HepG2 (cell line): ENCODE results near the gene GGA1. TPM values are rescaled to one million over a fixed set of nuclear protein-coding genes. Genes with fewer than 3 reads are reported as not detected.
A peak's percentile ranks its signal among the peaks of the same experiment; 100 is the strongest.

Source experiments
- ATAC-seq: fragments of 200-7000 bp; cut with Tn5 transposase; 3 replicates; pipeline ENCODE4 v1.9.1; 2020; ENCODE audit warnings: mild to moderate bottlenecking, moderate library complexity
- BruUV-seq: library from RNA; stranded (reverse); fragments of 400-500 nt; replicated peaks from 2 replicates; lab custom pipeline; 2021; lab: Mats Ljungman, UMichigan
- CTCF ChIA-PET: fragments of 300-600 bp; formaldehyde crosslinking; extraction: SDS; loops from one replicate; lab custom pipeline; 2021; ENCODE audit warnings: low total read pairs, inconsistent platforms, low intra/inter-chr PET ratio; lab: Yijun Ruan, JAX
- POLR2A ChIA-PET: fragments of 350-600 bp; sonication (Branson Sonifier 250); formaldehyde crosslinking; loops from one replicate; lab custom pipeline; 2020; ENCODE audit warnings: antibody characterized with exemption, inconsistent platforms; lab: Yijun Ruan, JAX
- DNase-seq: peaks from one replicate; pipeline ENCODE4 v3.0.0-alpha.2; 2015; ENCODE audit warnings: low spot score
- FAIRE-seq: peaks from 3 replicates; lab custom pipeline; 2011; peaks lifted over from hg19 to GRCh38; lab: Jason Lieb, UNC
- H2AFZ ChIP-seq: one replicate; pipeline ENCODE4 v1.6.1; 2011; ENCODE audit warnings: low read length, inconsistent platforms
- H3K27ac ChIP-seq: fragments of 300-600 bp; 3 replicates; pipeline ENCODE4 v1.8.0; 2011; ENCODE audit warnings: mixed run types, mild to moderate bottlenecking, mixed read lengths, low read length, inconsistent platforms; ENCODE audit not compliant: insufficient read depth; ENCODE audit errors: extremely low read length
- H3K27me3 ChIP-seq, 2 experiments: fragments of 200-600 bp in 1 of 2; 2 replicates in 1 of 2; 3 replicates in 1 of 2; pipeline versions ENCODE4 v1.6.0 to v1.8.0; 2011; ENCODE audit warnings: low read length in 2 of 2, mild to moderate bottlenecking in 2 of 2, moderate library complexity in 2 of 2, inconsistent platforms in 1 of 2; ENCODE audit not compliant: insufficient read depth in 2 of 2, control insufficient read depth in 1 of 2
- H3K36me3 ChIP-seq, 2 experiments: fragments of 200-600 bp in 1 of 2; replicated peaks in 1 of 2; 2 replicates in 1 of 2; 3 replicates in 1 of 2; pipeline versions ENCODE4 v1.5.1 to v1.8.0; 2011; ENCODE audit warnings: low read length in 2 of 2, inconsistent platforms in 1 of 2; ENCODE audit not compliant: insufficient read depth in 2 of 2, control insufficient read depth in 1 of 2
- H3K4me1 ChIP-seq: 2 replicates; pipeline ENCODE4 v1.5.1; 2012; ENCODE audit warnings: low read length, inconsistent platforms; ENCODE audit not compliant: insufficient read depth
- H3K4me2 ChIP-seq: 2 replicates; pipeline ENCODE4 v1.6.0; 2011; ENCODE audit warnings: low read depth, low read length, inconsistent platforms
- H3K4me3 ChIP-seq, 3 experiments: fragments of 200-600 bp in 1 of 3; sonication (generic), shearing (Covaris generic) in 1 of 3; replicated peaks in 1 of 3; 2 replicates each; pipeline ENCODE4 v1.5.1; 2011 to 2016; ENCODE audit warnings: low read length in 3 of 3, inconsistent platforms in 2 of 3, low read depth in 2 of 3, mild to moderate bottlenecking in 2 of 3, control low read depth in 1 of 3, mixed read lengths in 1 of 3; ENCODE audit not compliant: insufficient read depth in 1 of 3
- H3K79me2 ChIP-seq: one replicate; pipeline ENCODE4 v1.6.1; 2011; ENCODE audit warnings: low read length, inconsistent platforms; ENCODE audit not compliant: insufficient read depth
- H3K9ac ChIP-seq: 2 replicates; pipeline ENCODE4 v1.6.0; 2011; ENCODE audit warnings: mild to moderate bottlenecking, low read depth, low read length, inconsistent platforms; ENCODE audit not compliant: insufficient read depth
- H3K9me3 ChIP-seq: 2 replicates; pipeline ENCODE4 v1.5.1; 2012; ENCODE audit warnings: mild to moderate bottlenecking, low read length
- H4K20me1 ChIP-seq: 2 replicates; pipeline ENCODE4 v1.6.0; 2011; ENCODE audit warnings: inconsistent platforms, mild to moderate bottlenecking, low read length, moderate library complexity; ENCODE audit not compliant: insufficient read depth
- ARID4A ChIP-seq: sonication (generic); formaldehyde crosslinking; IDR thresholded peaks from 2 replicates; pipeline ENCODE4 v1.5.0; 2020; ENCODE audit warnings: mild to moderate bottlenecking, missing genetic modification reagents, borderline replicate concordance
- ARID5B ChIP-seq: IDR thresholded peaks from 2 replicates; pipeline ENCODE4 v1.4.0; 2020; ENCODE audit warnings: mild to moderate bottlenecking, missing genetic modification reagents
- ARNT2 ChIP-seq: sonication (generic); formaldehyde crosslinking; IDR thresholded peaks from 2 replicates; pipeline ENCODE4 v1.8.0; 2022; ENCODE audit warnings: mild to moderate bottlenecking, low read depth, missing genetic modification reagents, moderate library complexity
- FOXJ3 ChIP-seq: sonication (generic); formaldehyde crosslinking; IDR thresholded peaks from 2 replicates; pipeline ENCODE4 v1.4.0; 2020; ENCODE audit warnings: missing genetic modification reagents, mild to moderate bottlenecking, borderline replicate concordance
- GABPB1 ChIP-seq: IDR thresholded peaks from 2 replicates; pipeline ENCODE4 v1.6.1; 2016; ENCODE audit warnings: mild to moderate bottlenecking, missing genetic modification reagents, moderate library complexity, missing compliant biosample characterization
- HHEX ChIP-seq: IDR thresholded peaks from 2 replicates; pipeline ENCODE4 v1.6.1; 2016; ENCODE audit warnings: control low read depth
- HNF4A ChIP-seq: sonication (generic); formaldehyde crosslinking; IDR thresholded peaks from 2 replicates; pipeline ENCODE4 v1.4.0; 2020; ENCODE audit warnings: missing genetic modification reagents
- HOXA3 ChIP-seq: sonication (generic); formaldehyde crosslinking; IDR thresholded peaks from 2 replicates; pipeline ENCODE4 v1.5.0; 2020; ENCODE audit warnings: missing genetic modification reagents
- NR2F1 ChIP-seq, 2 experiments: fragments of 450-650 bp in 1 of 2; formaldehyde crosslinking in 1 of 2; IDR thresholded peaks; 2 replicates each; pipeline versions ENCODE4 v1.5.0 to v1.6.1; 2016 to 2020; ENCODE audit warnings: mild to moderate bottlenecking in 1 of 2, missing compliant biosample characterization in 1 of 2, missing genetic modification reagents in 1 of 2, moderate library complexity in 1 of 2
- SAFB2 ChIP-seq: sonication (generic); formaldehyde crosslinking; IDR thresholded peaks from 2 replicates; pipeline ENCODE4 v1.5.1; 2020; ENCODE audit warnings: missing genetic modification reagents, low read depth, mild to moderate bottlenecking, borderline replicate concordance
- SETDB1 ChIP-seq: sonication (generic); formaldehyde crosslinking; IDR thresholded peaks from 2 replicates; pipeline ENCODE4 v1.5.1; 2020; ENCODE audit warnings: missing genetic modification reagents, mild to moderate bottlenecking, borderline replicate concordance
- SP4 ChIP-seq: sonication (generic); formaldehyde crosslinking; IDR thresholded peaks from 2 replicates; pipeline ENCODE4 v1.8.1; 2023; ENCODE audit warnings: mild to moderate bottlenecking, missing genetic modification reagents
- TEAD3 ChIP-seq: optimal IDR thresholded peaks from 2 replicates; pipeline ENCODE3; 2016; ENCODE audit warnings: borderline replicate concordance
- ZKSCAN5 ChIP-seq: sonication (generic); formaldehyde crosslinking; IDR thresholded peaks from 2 replicates; pipeline ENCODE4 v1.5.1; 2020; ENCODE audit warnings: mild to moderate bottlenecking, missing genetic modification reagents
- ZNF547 ChIP-seq: sonication (generic); formaldehyde crosslinking; IDR thresholded peaks from 2 replicates; pipeline ENCODE4 v1.5.1; 2020; ENCODE audit warnings: mild to moderate bottlenecking, missing genetic modification reagents
- ZNF7 ChIP-seq: IDR thresholded peaks from 2 replicates; pipeline ENCODE4 v1.6.1; 2016; ENCODE audit warnings: missing biosample characterization, missing genetic modification reagents
- WGBS: methylation state at CpG from one replicate; pipeline ENCODE4 v1.1.6; 2017; ENCODE audit warnings: low lambda C conversion rate; 5-methylcytosine and 5-hydroxymethylcytosine counted together
- in situ Hi-C: cut with HindIII; loops from 2 replicates; pipeline ENCODE4 v1.10.0; 2017; ENCODE audit warnings: low pct_unique_long_range_greater_than_20kb; ENCODE audit not compliant: extremely low pct_ligation_motif_present
- intact Hi-C: fragments of 100-400 bp; cut with micrococcal nuclease; formaldehyde crosslinking; loops from one replicate; pipeline ENCODE4 v1.10.0; 2022; ENCODE audit not compliant: unreplicated experiment
- polyA plus RNA-seq, 8 experiments: library from polyadenylated mRNA; depleted of rRNA in 3 of 8; stranded (reverse) in 7 of 8; unstranded in 1 of 8; fragments of >200 nt; fragmentation: Illumina TruSeq in 4 of 8; extraction: Trizol in 4 of 8; gene quantifications; 2 replicates each; pipeline versions ENCODE4 v1.2.1 to v1.2.3, GENCODE V29; 2011 to 2016; ENCODE audit warnings: low read depth in 4 of 8, missing spikeins in 1 of 8, mixed read lengths in 1 of 8; ENCODE audit not compliant: insufficient read depth in 1 of 8
- total RNA-seq, 5 experiments: library from RNA; depleted of rRNA; stranded (reverse); fragments of >200 nt; fragmentation: Illumina TruSeq; extraction: Trizol; gene quantifications; 2 replicates each; pipeline ENCODE4 v1.2.3, GENCODE V29; 2016; ENCODE audit warnings: low read depth in 1 of 5

Gene GGA1
- total and polyA plus RNA-seq, 2 of the 13 experiments (the other 11 are each of a cell fraction or from before 2014, with no cell fraction given): 29.1 to 87.2 TPM

- Histone ChIP-seq H3K27ac (no peak overlapping the region), H3K9ac (no peak overlapping the region), H3K9me3 (no peaks in the 10 kb centered on the region), H3K4me3 (no peak overlapping the region), H3K36me3 (no peaks in the 10 kb centered on the region), H2AFZ (no peak overlapping the region), H4K20me1 (no peaks in the 10 kb centered on the region), H3K4me2 (peak overlapping the region; percentile 45), H3K79me2 (no peaks in the 10 kb centered on the region), H3K27me3 (peaks cover 1 to 7% of the 10 kb centered on the region in 2 experiments; a peak in 1 of 5 replicates), H3K4me1 (peaks cover 62% of the 10 kb centered on the region)
- BruUV-seq: no TSS peak
- FAIRE-seq (peak; percentile 8), ATAC-seq (no peak), DNase-seq (no peak)
- intact Hi-C loops (no loop called here), in situ Hi-C loops (loop anchor here (10.0 kb wide), 1 partner anchor 258 kb away; no protein-coding TSS in a partner anchor)
- 33% methylated on average over 4 of the region's 4 CpGs for WGBS
- ChIA-PET POLR2A (interaction anchor here (0.5 to 5.8 kb wide), 9 partner anchors 10 to 201 kb away, joined by 3 to 120 read pairs (median 3); partner anchors contain the start of genes GGA1 and PDXP), CTCF (no interaction called here)
- 0 out of 2 replicates have a peak, but pooled peaks have one; percentile 27 for TF ChIP-seq HOXA3 (CRISPR knock-in tag)
- no peak for TF ChIP-seq SP4 (CRISPR knock-in tag)
- TF ChIP-seq ARNT2 (CRISPR knock-in tag): no peak
- peak; percentile 46; the same call in 1 of the 2 replicates for TF ChIP-seq ARID5B (CRISPR knock-in tag)
- no peak for TF ChIP-seq SETDB1 (CRISPR knock-in tag)
- TF ChIP-seq HHEX (CRISPR knock-in tag): 0 out of 2 replicates have a peak, but pooled peaks have one; percentile 17
- TF ChIP-seq ZKSCAN5: no peak
- no peak for TF ChIP-seq ZNF7
- no peak for TF ChIP-seq ZNF547
- TF ChIP-seq TEAD3 (CRISPR knock-in tag): no peak
- 0 out of 4 replicates have a peak, but pooled peaks of 1 of the 2 experiments have one; percentile 23 for TF ChIP-seq NR2F1 (CRISPR knock-in tag; IDR thresholded peaks at IDR 0.05)
- no peak for TF ChIP-seq GABPB1
- TF ChIP-seq SAFB2: no peak
- TF ChIP-seq FOXJ3 (CRISPR knock-in tag): no peak
- no peak for TF ChIP-seq ARID4A
- peak; percentile 53; the same call in 1 of the 2 replicates for TF ChIP-seq HNF4A
Observed at GRCh38 chr22:37582526-37582925, 26.1 kb upstream of the GGA1 start.
